ENCODE results near the gene OSBPL3. TPM values are rescaled to one million over a fixed set of nuclear protein-coding genes. Genes with fewer than 3 reads are reported as not detected.

Gene OSBPL3
- total RNA-seq, 1 experiment from 2014 or later = 8.6 TPM

DNA sequence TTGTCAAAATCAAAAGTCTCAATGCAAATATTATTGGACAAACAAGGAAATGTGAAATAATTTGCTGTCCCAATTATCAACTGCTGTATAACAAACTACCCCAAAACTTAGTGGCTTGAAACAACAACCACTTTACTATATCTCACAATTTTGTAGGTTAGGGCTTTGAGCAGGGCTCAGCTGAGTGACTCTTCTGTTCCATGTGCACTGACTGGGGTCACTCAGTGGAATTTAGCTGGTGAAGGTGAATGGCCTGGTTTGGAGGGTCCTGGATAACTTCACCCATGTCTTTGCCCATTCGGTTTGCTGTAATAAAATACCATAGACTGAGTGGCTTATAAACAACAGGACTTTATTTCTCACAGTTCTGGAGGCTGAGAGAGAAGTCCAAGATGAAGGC is 219.0 kb downstream of the OSBPL3 start:
- H3K27me3 ChIP-seq (ENCODE audit: insufficient read depth, low read length) = peaks cover 20% of the 10 kb centered on the region; the same call in 1 of the 2 replicates
- no peaks in the 10 kb centered on the region for H3K36me3 Mint-ChIP-seq (ENCODE audit: insufficient read depth in 1 of 3, low read depth in 3 of 3)
- no peaks in the 10 kb centered on the region for H4K20me1 ChIP-seq (ENCODE audit: control insufficient read depth, insufficient read depth, insufficient read length)
- H3K9ac ChIP-seq (ENCODE audit: extremely low read depth, insufficient read length, low read length) = no peak overlapping the region
- no peak overlapping the region for H2BK12ac ChIP-seq (ENCODE audit: insufficient read length, low read depth, low read length)
- H2AFZ ChIP-seq (ENCODE audit: low read length) = no peak overlapping the region
- no peak overlapping the region for H2BK120ac ChIP-seq (ENCODE audit: low read depth, low read length, poor library complexity, severe bottlenecking)
- no peaks in the 10 kb centered on the region for H3K9me3 ChIP-seq (ENCODE audit: control insufficient read depth, low read depth, low read length)
- no peak overlapping the region for H3K27ac ChIP-seq (ENCODE audit: insufficient read length, low read depth, low read length)
- H4K91ac ChIP-seq (ENCODE audit: insufficient read length, low read depth, low read length) = no peak overlapping the region
- H3K4me1 Mint-ChIP-seq = peaks cover 11 to 18% of the 10 kb centered on the region in 2 experiments
- TF ChIP-seq, protein P1, sequence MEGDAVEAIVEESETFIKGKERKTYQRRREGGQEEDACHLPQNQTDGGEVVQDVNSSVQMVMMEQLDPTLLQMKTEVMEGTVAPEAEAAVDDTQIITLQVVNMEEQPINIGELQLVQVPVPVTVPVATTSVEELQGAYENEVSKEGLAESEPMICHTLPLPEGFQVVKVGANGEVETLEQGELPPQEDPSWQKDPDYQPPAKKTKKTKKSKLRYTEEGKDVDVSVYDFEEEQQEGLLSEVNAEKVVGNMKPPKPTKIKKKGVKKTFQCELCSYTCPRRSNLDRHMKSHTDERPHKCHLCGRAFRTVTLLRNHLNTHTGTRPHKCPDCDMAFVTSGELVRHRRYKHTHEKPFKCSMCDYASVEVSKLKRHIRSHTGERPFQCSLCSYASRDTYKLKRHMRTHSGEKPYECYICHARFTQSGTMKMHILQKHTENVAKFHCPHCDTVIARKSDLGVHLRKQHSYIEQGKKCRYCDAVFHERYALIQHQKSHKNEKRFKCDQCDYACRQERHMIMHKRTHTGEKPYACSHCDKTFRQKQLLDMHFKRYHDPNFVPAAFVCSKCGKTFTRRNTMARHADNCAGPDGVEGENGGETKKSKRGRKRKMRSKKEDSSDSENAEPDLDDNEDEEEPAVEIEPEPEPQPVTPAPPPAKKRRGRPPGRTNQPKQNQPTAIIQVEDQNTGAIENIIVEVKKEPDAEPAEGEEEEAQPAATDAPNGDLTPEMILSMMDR (conservative IDR thresholded peaks at IDR 0.05) = no peak
- no peak overlapping the region for H3K23ac ChIP-seq (ENCODE audit: insufficient read length, low read depth, low read length)
- H4K8ac ChIP-seq (replicated peaks; ENCODE audit: insufficient read length, low read depth, low read length) = no peak overlapping the region
- no peaks in the 10 kb centered on the region for H3K79me2 ChIP-seq (ENCODE audit: insufficient read depth, low read length)
- no peak for DNase-seq
- H4K5ac ChIP-seq (ENCODE audit: insufficient read length, low read depth, low read length) = no peak overlapping the region
- no peak overlapping the region for H3K56ac ChIP-seq (ENCODE audit: insufficient read length, low read depth, low read length)
- H3K14ac ChIP-seq (ENCODE audit: insufficient read depth, low read length) = no peak overlapping the region
- peaks cover 45% of the 10 kb centered on the region for H3K27me3 Mint-ChIP-seq (ENCODE audit: low read depth)
- no peak overlapping the region for H3K4ac ChIP-seq (ENCODE audit: low read depth, low read length)
- H3K4me3 Mint-ChIP-seq = no peak overlapping the region
- H2AK5ac ChIP-seq (ENCODE audit: insufficient read length, low read length) = no peak overlapping the region
- peaks cover 12% of the 10 kb centered on the region for H3K23me2 ChIP-seq (ENCODE audit: insufficient read length, low read depth, low read length, poor library complexity, severe bottlenecking)
- H2BK20ac ChIP-seq (ENCODE audit: low read depth, low read length, poor library complexity, severe bottlenecking) = no peak overlapping the region
- H3K4me2 ChIP-seq (ENCODE audit: insufficient read depth, insufficient read length, low read length) = no peak overlapping the region
- peaks cover 3% of the 10 kb centered on the region; the same call in 1 of the 2 replicates for H3K4me1 ChIP-seq (ENCODE audit: insufficient read depth, low read length)
- no peak overlapping the region for H3K27ac Mint-ChIP-seq
- no peak overlapping the region for H3T11ph ChIP-seq (ENCODE audit: low read length)
- WGBS (ENCODE audit: extremely low coverage, insufficient read length, low lambda C conversion rate) = no CpG with 5 or more reads among the region's 1 CpG
- no peak overlapping the region for H3K18ac ChIP-seq (ENCODE audit: insufficient read length, low read depth, low read length)
- no peaks in the 10 kb centered on the region for H3K9me3 Mint-ChIP-seq
- H3K79me1 ChIP-seq (ENCODE audit: insufficient read depth, low read depth, low read length, poor library complexity, severe bottlenecking) = no peaks in the 10 kb centered on the region
- H2BK5ac ChIP-seq (ENCODE audit: insufficient read length, low read length) = no peak overlapping the region
- H2BK15ac ChIP-seq (ENCODE audit: low read depth, low read length) = no peak overlapping the region

Measured in H9 (cell line).